H9 (cell line): ENCODE measurements around the gene SYT17. TPM values are rescaled to one million over a fixed set of nuclear protein-coding genes. Genes with fewer than 3 reads are reported as not detected.

ENCODE experiments used
- DNase-seq: peaks from one replicate; pipeline ENCODE4 v3.0.0-alpha.2; 2017
- H2AFZ ChIP-seq: one replicate; pipeline ENCODE4 v1.6.1; 2013; ENCODE audit warnings: mild to moderate bottlenecking, low read length, control low read depth, moderate library complexity
- H2AK5ac ChIP-seq: 2 replicates; pipeline ENCODE4 v1.6.1; 2013; ENCODE audit warnings: low read length, control low read depth, mixed read lengths; ENCODE audit not compliant: insufficient read length
- H2BK120ac ChIP-seq: one replicate; pipeline ENCODE4 v1.6.1; 2013; ENCODE audit warnings: low read depth, mild to moderate bottlenecking, low read length, control low read depth, inconsistent platforms; ENCODE audit not compliant: poor library complexity, severe bottlenecking
- H2BK12ac ChIP-seq: 2 replicates; pipeline ENCODE4 v1.6.1; 2013; ENCODE audit warnings: low read length, control low read depth, mixed read lengths, low read depth; ENCODE audit not compliant: insufficient read length
- H2BK15ac ChIP-seq: 2 replicates; pipeline ENCODE4 v1.6.1; 2013; ENCODE audit warnings: low read depth, low read length, control low read depth
- H2BK20ac ChIP-seq: one replicate; pipeline ENCODE4 v1.6.1; 2013; ENCODE audit warnings: low read depth, mild to moderate bottlenecking, low read length, control low read depth, inconsistent platforms; ENCODE audit not compliant: poor library complexity, severe bottlenecking
- H2BK5ac ChIP-seq: 2 replicates; pipeline ENCODE4 v1.6.1; 2013; ENCODE audit warnings: low read length, control low read depth, mixed read lengths; ENCODE audit not compliant: insufficient read length
- H3K14ac ChIP-seq: 2 replicates; pipeline ENCODE4 v1.6.1; 2013; ENCODE audit warnings: low read length, control low read depth; ENCODE audit not compliant: insufficient read depth
- H3K18ac ChIP-seq: 2 replicates; pipeline ENCODE4 v1.6.1; 2013; ENCODE audit warnings: low read depth, mild to moderate bottlenecking, mixed read lengths, low read length, control low read depth; ENCODE audit not compliant: insufficient read length
- H3K23ac ChIP-seq: 2 replicates; pipeline ENCODE4 v1.6.1; 2013; ENCODE audit warnings: low read length, control low read depth, mixed read lengths, low read depth; ENCODE audit not compliant: insufficient read length
- H3K23me2 ChIP-seq: 2 replicates; pipeline ENCODE4 v1.6.1; 2013; ENCODE audit warnings: low read depth, mild to moderate bottlenecking, mixed read lengths, low read length, control low read depth; ENCODE audit not compliant: insufficient read length, poor library complexity, severe bottlenecking
- H3K27ac ChIP-seq: 2 replicates; pipeline ENCODE4 v1.5.1; 2013; ENCODE audit warnings: low read length, control low read depth, mixed read lengths, low read depth; ENCODE audit not compliant: insufficient read length
- H3K27me3 ChIP-seq: 2 replicates; pipeline ENCODE4 v1.6.1; 2013; ENCODE audit warnings: low read length, control low read depth, inconsistent platforms; ENCODE audit not compliant: insufficient read depth
- H3K4ac ChIP-seq: 2 replicates; pipeline ENCODE4 v1.6.1; 2013; ENCODE audit warnings: low read depth, mild to moderate bottlenecking, control low read depth, inconsistent platforms, low read length, moderate library complexity
- H3K4me1 ChIP-seq: 2 replicates; pipeline ENCODE4 v1.6.1; 2013; ENCODE audit warnings: low read length, control low read depth, inconsistent platforms; ENCODE audit not compliant: insufficient read depth
- H3K4me2 ChIP-seq: 2 replicates; pipeline ENCODE4 v1.6.1; 2013; ENCODE audit warnings: low read length, control low read depth, mixed read lengths; ENCODE audit not compliant: insufficient read length, insufficient read depth
- H3K56ac ChIP-seq: 2 replicates; pipeline ENCODE4 v1.6.1; 2013; ENCODE audit warnings: low read depth, mild to moderate bottlenecking, mixed read lengths, low read length, control low read depth; ENCODE audit not compliant: insufficient read length
- H3K79me1 ChIP-seq: 2 replicates; pipeline ENCODE4 v1.6.1; 2013; ENCODE audit warnings: low read depth, mild to moderate bottlenecking, moderate library complexity, low read length, control low read depth, inconsistent platforms; ENCODE audit not compliant: insufficient read depth, poor library complexity, severe bottlenecking
- H3K79me2 ChIP-seq: 2 replicates; pipeline ENCODE4 v1.6.1; 2013; ENCODE audit warnings: low read length, control low read depth, inconsistent platforms; ENCODE audit not compliant: insufficient read depth
- H3K9ac ChIP-seq: 2 replicates; pipeline ENCODE4 v1.6.1; 2013; ENCODE audit warnings: low read length, control low read depth, mixed read lengths; ENCODE audit not compliant: insufficient read length; ENCODE audit errors: extremely low read depth
- H3K9me3 ChIP-seq: one replicate; pipeline ENCODE4 v1.6.1; 2013; ENCODE audit warnings: low read depth, low read length, inconsistent platforms; ENCODE audit not compliant: control insufficient read depth
- H3T11ph ChIP-seq: one replicate; pipeline ENCODE4 v1.6.1; 2013; ENCODE audit warnings: mild to moderate bottlenecking, low read length, control low read depth, inconsistent platforms
- H4K20me1 ChIP-seq: one replicate; pipeline ENCODE4 v1.6.1; 2013; ENCODE audit not compliant: control insufficient read depth, insufficient read length, insufficient read depth
- H4K5ac ChIP-seq: 2 replicates; pipeline ENCODE4 v1.6.1; 2013; ENCODE audit warnings: low read depth, mild to moderate bottlenecking, mixed read lengths, low read length, control low read depth; ENCODE audit not compliant: insufficient read length
- H4K8ac ChIP-seq: replicated peaks from 2 replicates; pipeline ENCODE4 v1.6.1; 2013; ENCODE audit warnings: low read length, control low read depth, mixed read lengths, low read depth; ENCODE audit not compliant: insufficient read length
- H4K91ac ChIP-seq: 2 replicates; pipeline ENCODE4 v1.6.1; 2013; ENCODE audit warnings: low read depth, mild to moderate bottlenecking, moderate library complexity, mixed read lengths, low read length, control low read depth; ENCODE audit not compliant: insufficient read length
- H3K27ac Mint-ChIP-seq, 3 experiments: 2 replicates in 2 of 3; 3 replicates in 1 of 3; pipeline ENCODE4 v1.8.0; 2020 to 2021; ENCODE audit warnings: mixed read lengths in 3 of 3, mild to moderate bottlenecking in 1 of 3, moderate library complexity in 1 of 3
- H3K27me3 Mint-ChIP-seq: 2 replicates; pipeline ENCODE4 v1.8.0; 2021; ENCODE audit warnings: low read depth, mild to moderate bottlenecking, moderate library complexity, mixed read lengths
- H3K36me3 Mint-ChIP-seq, 3 experiments: 2 replicates in 2 of 3; 3 replicates in 1 of 3; pipeline ENCODE4 v1.8.0; 2020 to 2021; ENCODE audit warnings: low read depth in 3 of 3, mixed read lengths in 3 of 3; ENCODE audit not compliant: insufficient read depth in 1 of 3
- H3K4me1 Mint-ChIP-seq, 2 experiments: 2 replicates each; pipeline ENCODE4 v1.8.0; 2020; ENCODE audit warnings: mixed read lengths in 2 of 2
- H3K4me3 Mint-ChIP-seq, 2 experiments: 2 replicates in 1 of 2; 3 replicates in 1 of 2; pipeline ENCODE4 v1.8.0; 2020 to 2021; ENCODE audit warnings: mild to moderate bottlenecking in 2 of 2, mixed read lengths in 2 of 2, moderate library complexity in 1 of 2
- H3K9me3 Mint-ChIP-seq, 2 experiments: 2 replicates in 1 of 2; 3 replicates in 1 of 2; pipeline ENCODE4 v1.8.0; 2020; ENCODE audit warnings: mild to moderate bottlenecking in 2 of 2, mixed read lengths in 2 of 2, moderate library complexity in 1 of 2
- WGBS: extraction: QIAGEN DNeasy Blood & Tissue Kit; methylation state at CpG from one replicate; pipeline ENCODE4 v1.1.7; 2013; ENCODE audit warnings: missing lambda C conversion rate, low lambda C conversion rate, mixed read lengths; ENCODE audit not compliant: insufficient read length; ENCODE audit errors: extremely low coverage; 5-methylcytosine and 5-hydroxymethylcytosine counted together
- total RNA-seq: library from RNA; stranded (reverse); gene quantifications from 2 replicates; pipeline ENCODE4 v1.2.1, GENCODE V29; 2021
- TF ChIP-seq, protein P1 (sequence below): fragments of 200-600 bp; sonication (generic); conservative IDR thresholded peaks from 3 replicates; pipeline ENCODE4 v1.8.0; 2021; ENCODE audit warnings: antibody characterized with exemption, mild to moderate bottlenecking

Gene SYT17
- total RNA-seq, 1 experiment from 2014 or later, result 3.0 TPM

DNA sequence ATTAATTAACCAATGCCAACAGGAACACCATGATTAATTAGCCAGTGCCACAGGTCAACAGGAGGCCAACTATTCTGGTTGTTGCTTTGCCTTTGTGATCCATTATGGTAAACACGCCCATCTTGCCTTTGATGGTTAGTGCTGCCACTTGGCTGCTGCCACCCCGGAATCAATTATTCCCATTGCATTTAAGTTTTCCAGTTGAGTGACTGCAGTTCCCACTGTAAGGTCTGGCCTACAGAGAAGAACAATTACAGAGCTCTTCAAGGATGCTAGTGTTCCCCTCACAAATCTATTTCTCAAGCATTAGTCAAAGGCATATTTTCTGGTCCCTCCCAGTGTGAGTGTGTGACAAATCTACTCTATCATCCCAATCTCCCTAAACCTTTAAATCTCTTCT, 110.4 kb downstream of the SYT17 start:
- H2AK5ac ChIP-seq, result no peak overlapping the region
- no peak overlapping the region for H2BK20ac ChIP-seq
- no peak overlapping the region for H3K4me3 Mint-ChIP-seq
- no peaks in the 10 kb centered on the region for H3K23me2 ChIP-seq
- no peaks in the 10 kb centered on the region for H3K9me3 ChIP-seq
- no peak overlapping the region for H4K8ac ChIP-seq
- no peaks in the 10 kb centered on the region for H3K4me1 ChIP-seq
- no peaks in the 10 kb centered on the region for H3K79me1 ChIP-seq
- no peak overlapping the region for H3K4ac ChIP-seq
- H3K27ac ChIP-seq, result no peak overlapping the region
- no peak overlapping the region for H2BK12ac ChIP-seq
- H4K91ac ChIP-seq, result no peak overlapping the region
- no peaks in the 10 kb centered on the region; the same call in 1 of the 2 replicates for H3K27me3 Mint-ChIP-seq
- no peaks in the 10 kb centered on the region for H4K20me1 ChIP-seq
- H3K18ac ChIP-seq, result no peak overlapping the region
- no peak overlapping the region for H3K27ac Mint-ChIP-seq
- no peak overlapping the region for H2BK15ac ChIP-seq
- WGBS, result no CpG with 5 or more reads among the region's 2 CpGs
- no peak overlapping the region for H3K23ac ChIP-seq
- H3K14ac ChIP-seq, result no peak overlapping the region
- H3K79me2 ChIP-seq, result no peaks in the 10 kb centered on the region
- peaks cover 17 to 18% of the 10 kb centered on the region in 2 experiments for H3K4me1 Mint-ChIP-seq
- no peak for DNase-seq
- H4K5ac ChIP-seq, result no peak overlapping the region
- H3K9me3 Mint-ChIP-seq, result peaks cover 0 to 3% of the 10 kb centered on the region in 2 experiments; a peak in 1 of 5 replicates
- TF ChIP-seq, protein P1, sequence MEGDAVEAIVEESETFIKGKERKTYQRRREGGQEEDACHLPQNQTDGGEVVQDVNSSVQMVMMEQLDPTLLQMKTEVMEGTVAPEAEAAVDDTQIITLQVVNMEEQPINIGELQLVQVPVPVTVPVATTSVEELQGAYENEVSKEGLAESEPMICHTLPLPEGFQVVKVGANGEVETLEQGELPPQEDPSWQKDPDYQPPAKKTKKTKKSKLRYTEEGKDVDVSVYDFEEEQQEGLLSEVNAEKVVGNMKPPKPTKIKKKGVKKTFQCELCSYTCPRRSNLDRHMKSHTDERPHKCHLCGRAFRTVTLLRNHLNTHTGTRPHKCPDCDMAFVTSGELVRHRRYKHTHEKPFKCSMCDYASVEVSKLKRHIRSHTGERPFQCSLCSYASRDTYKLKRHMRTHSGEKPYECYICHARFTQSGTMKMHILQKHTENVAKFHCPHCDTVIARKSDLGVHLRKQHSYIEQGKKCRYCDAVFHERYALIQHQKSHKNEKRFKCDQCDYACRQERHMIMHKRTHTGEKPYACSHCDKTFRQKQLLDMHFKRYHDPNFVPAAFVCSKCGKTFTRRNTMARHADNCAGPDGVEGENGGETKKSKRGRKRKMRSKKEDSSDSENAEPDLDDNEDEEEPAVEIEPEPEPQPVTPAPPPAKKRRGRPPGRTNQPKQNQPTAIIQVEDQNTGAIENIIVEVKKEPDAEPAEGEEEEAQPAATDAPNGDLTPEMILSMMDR, result no peak
- no peak overlapping the region for H2AFZ ChIP-seq
- H2BK120ac ChIP-seq, result no peak overlapping the region
- no peak overlapping the region for H2BK5ac ChIP-seq
- no peak overlapping the region for H3K56ac ChIP-seq
- H3K36me3 Mint-ChIP-seq, result peaks cover 0 to 6% (median 0%) of the 10 kb centered on the region in 3 experiments; a peak in 2 of 7 replicates
- no peak overlapping the region for H3T11ph ChIP-seq
- no peak overlapping the region for H3K4me2 ChIP-seq
- H3K9ac ChIP-seq, result no peak overlapping the region
- H3K27me3 ChIP-seq, result no peaks in the 10 kb centered on the region
